Transverse colon (tissue), 4 donors: ENCODE results near the gene PGM2. TPM values are rescaled to one million over a fixed set of nuclear protein-coding genes. Genes with fewer than 3 reads are reported as not detected.
A peak's percentile ranks its signal among the peaks of the same experiment; 100 is the strongest.

Experiments used
- DNase-seq: peaks from one replicate; pipeline ENCODE4 v3.0.0-alpha.2; 2019
- H3K27ac ChIP-seq, 4 donors: fragments of 200-600 bp; sonication (generic); 2 replicates each; pipeline ENCODE4 v1.5.1; 2016 to 2018; ENCODE audit warnings: inconsistent platforms in 4 of 4
- H3K27me3 ChIP-seq: fragments of 200-600 bp; sonication (generic); 2 replicates; pipeline ENCODE4 v1.5.1; 2017; ENCODE audit warnings: inconsistent platforms
- H3K36me3 ChIP-seq, 4 donors: fragments of 200-600 bp; sonication (generic); 2 replicates each; pipeline ENCODE4 v1.5.1; 2017 to 2019; ENCODE audit warnings: inconsistent platforms in 4 of 4
- H3K4me1 ChIP-seq, 4 donors: fragments of 200-600 bp; sonication (generic); 2 replicates each; pipeline ENCODE4 v1.5.1; 2017 to 2020; ENCODE audit warnings: inconsistent platforms in 4 of 4
- H3K4me3 ChIP-seq, 4 donors: fragments of 200-600 bp; sonication (generic); 1 replicate in 1 of 4; 2 replicates in 3 of 4; pipeline versions ENCODE4 v1.5.1 to v1.6.1; 2017 to 2019; ENCODE audit warnings: inconsistent platforms in 4 of 4
- H3K9me3 ChIP-seq, 2 donors: fragments of 200-600 bp; sonication (generic); 2 replicates each; pipeline ENCODE4 v1.5.1; 2017 to 2019; ENCODE audit warnings: inconsistent platforms in 2 of 2
- EP300 ChIP-seq: sonication (generic); formaldehyde crosslinking; IDR thresholded peaks from one replicate; pipeline ENCODE4 v1.6.1; 2017; ENCODE audit warnings: antibody characterized with exemption, low read depth
- POLR2A ChIP-seq: fragments of 450-650 bp; IDR thresholded peaks from one replicate; pipeline ENCODE4 v1.6.1; 2016; ENCODE audit warnings: antibody characterized with exemption, mild to moderate bottlenecking, moderate library complexity
- POLR2AphosphoS5 ChIP-seq, 3 donors: sonication (generic); formaldehyde crosslinking; IDR thresholded peaks; one replicate each; pipeline ENCODE4 v1.6.1; 2016; ENCODE audit warnings: antibody characterized with exemption in 3 of 3
- WGBS, 2 donors: methylation state at CpG; one replicate each; pipeline ENCODE4 v1.1.5; 2018; ENCODE audit warnings: low coverage in 1 of 2; 5-methylcytosine and 5-hydroxymethylcytosine counted together
- in situ Hi-C, 4 donors: fragments of 200-750 bp; cut with MboI; loops; one replicate each; pipeline versions ENCODE4 v1.15.0 to v1.15.1; 2017; ENCODE audit warnings: low sequenced_read_pairs in 3 of 4, low pct_ligation_motif_present in 1 of 4, low pct_unique_long_range_greater_than_20kb in 1 of 4
- intact Hi-C: fragments of 100-400 bp; cut with DNase I; formaldehyde crosslinking; loops from one replicate; pipeline ENCODE4 v1.15.1; 2023; ENCODE audit warnings: low total_unique reads
- total RNA-seq, 4 donors: library from RNA; depleted of rRNA; stranded (reverse); fragments of >200 nt; gene quantifications; one replicate each; pipeline ENCODE4 v1.1.0, GENCODE V29; 2016
- TF ChIP-seq, protein P1 (sequence below), 5 experiments: fragments of 200-600 bp in 3 of 5; fragments of 450-650 bp in 2 of 5; sonication (generic) in 3 of 5; IDR thresholded peaks; 1 replicate in 2 of 5; 2 replicates in 3 of 5; pipeline ENCODE4 v1.5.1; 2016 to 2017; ENCODE audit warnings: antibody characterized with exemption in 5 of 5, inconsistent platforms in 3 of 5, mild to moderate bottlenecking in 2 of 5, moderate library complexity in 1 of 5

PGM2 gene
- total RNA-seq, 4 donors from 2014 or later: 5.8 to 21.0 (median 14.7) TPM

DNA sequence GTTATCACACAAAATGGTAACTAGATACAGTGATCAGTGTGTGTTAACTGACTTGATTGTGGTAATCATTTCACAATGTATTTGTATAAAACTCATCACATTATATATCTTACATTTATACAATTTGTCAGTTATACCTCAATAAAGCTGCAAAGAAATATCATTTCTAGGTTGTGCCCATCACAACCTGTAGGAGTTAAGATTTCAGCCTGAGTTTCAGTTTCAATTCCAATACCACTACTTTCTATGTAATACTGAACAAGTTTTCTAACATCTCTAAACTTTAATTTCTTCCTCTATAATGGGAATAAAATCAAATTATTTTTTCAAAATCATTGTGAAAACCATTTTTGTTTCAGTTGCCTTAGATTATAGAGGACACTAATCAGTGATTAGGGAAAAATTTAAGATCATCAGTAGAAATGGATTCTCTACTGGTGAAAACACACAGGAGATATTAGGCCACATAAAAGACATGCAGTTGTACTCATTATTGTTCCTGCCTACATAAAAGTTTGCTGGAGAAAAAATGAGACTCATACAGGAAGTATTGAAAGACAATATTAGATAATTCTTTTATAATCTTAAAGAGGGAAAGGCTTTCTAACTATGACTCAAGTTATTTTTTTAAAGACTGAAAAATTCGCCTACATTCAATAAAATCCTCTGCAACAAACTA is 46.0 kb downstream of the PGM2 start:
- 29 to 68% methylated on average over 1 of the region's 1 CpG for WGBS, 2 donors
- Histone ChIP-seq H3K27me3 (no peaks in the 10 kb centered on the region), H3K4me1 (peaks cover 12 to 49% (median 38%) of the 10 kb centered on the region in 4 donors), H3K9me3 (no peaks in the 10 kb centered on the region), H3K27ac (peak overlapping the region; percentile 15 to 80 (median 68)), H3K4me3 (no peak overlapping the region), H3K36me3 (no peaks in the 10 kb centered on the region)
- intact Hi-C loops: no loop called here
- in situ Hi-C loops: no loop called here
- no peak for TF ChIP-seq POLR2A
- TF ChIP-seq, protein P1, sequence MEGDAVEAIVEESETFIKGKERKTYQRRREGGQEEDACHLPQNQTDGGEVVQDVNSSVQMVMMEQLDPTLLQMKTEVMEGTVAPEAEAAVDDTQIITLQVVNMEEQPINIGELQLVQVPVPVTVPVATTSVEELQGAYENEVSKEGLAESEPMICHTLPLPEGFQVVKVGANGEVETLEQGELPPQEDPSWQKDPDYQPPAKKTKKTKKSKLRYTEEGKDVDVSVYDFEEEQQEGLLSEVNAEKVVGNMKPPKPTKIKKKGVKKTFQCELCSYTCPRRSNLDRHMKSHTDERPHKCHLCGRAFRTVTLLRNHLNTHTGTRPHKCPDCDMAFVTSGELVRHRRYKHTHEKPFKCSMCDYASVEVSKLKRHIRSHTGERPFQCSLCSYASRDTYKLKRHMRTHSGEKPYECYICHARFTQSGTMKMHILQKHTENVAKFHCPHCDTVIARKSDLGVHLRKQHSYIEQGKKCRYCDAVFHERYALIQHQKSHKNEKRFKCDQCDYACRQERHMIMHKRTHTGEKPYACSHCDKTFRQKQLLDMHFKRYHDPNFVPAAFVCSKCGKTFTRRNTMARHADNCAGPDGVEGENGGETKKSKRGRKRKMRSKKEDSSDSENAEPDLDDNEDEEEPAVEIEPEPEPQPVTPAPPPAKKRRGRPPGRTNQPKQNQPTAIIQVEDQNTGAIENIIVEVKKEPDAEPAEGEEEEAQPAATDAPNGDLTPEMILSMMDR (IDR thresholded peaks at IDR 0.05): no peak
- TF ChIP-seq POLR2AphosphoS5 (IDR thresholded peaks at IDR 0.05): no peak
- no peak for TF ChIP-seq EP300
- DNase-seq: no peak

DNA sequence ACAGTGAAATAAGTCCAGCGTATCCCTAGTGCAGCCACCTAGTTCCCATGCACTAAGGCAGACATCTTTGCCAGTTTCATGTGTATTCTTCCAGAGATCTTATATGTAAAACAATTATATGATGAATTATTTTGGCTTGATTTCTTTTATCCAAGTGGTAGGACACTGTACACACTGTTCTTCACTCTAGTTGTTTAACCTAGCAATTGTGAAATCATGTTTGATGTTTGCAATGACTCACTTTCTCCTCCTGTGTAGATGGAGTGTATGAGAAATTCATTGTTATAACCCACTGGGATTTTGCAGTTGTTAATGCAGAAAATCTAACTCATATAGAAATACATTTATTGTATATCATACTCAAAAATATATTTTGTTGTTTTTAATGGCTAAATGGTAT is 46.9 kb downstream of the PGM2 start:
- no peak for DNase-seq
- peaks cover 12 to 56% (median 40%) of the 10 kb centered on the region in 4 donors for H3K4me1 ChIP-seq
- H3K9me3 ChIP-seq: no peaks in the 10 kb centered on the region
- 45 to 60% methylated on average over 1 of the region's 1 CpG for WGBS, 2 donors
- peak overlapping the region; percentile 15 to 80 (median 70) for H3K27ac ChIP-seq
- no peaks in the 10 kb centered on the region for H3K27me3 ChIP-seq
- in situ Hi-C loops: no loop called here
- TF ChIP-seq EP300: peak; percentile 79
- TF ChIP-seq, protein P1 (IDR thresholded peaks at IDR 0.05): peak in 1 of 5 experiments; percentile 19
- TF ChIP-seq POLR2AphosphoS5 (IDR thresholded peaks at IDR 0.05): peak; percentile 81 to 89 (median 84)
- no peak for TF ChIP-seq POLR2A
- intact Hi-C loops: no loop called here
- H3K36me3 ChIP-seq: no peaks in the 10 kb centered on the region
- no peak overlapping the region for H3K4me3 ChIP-seq

DNA sequence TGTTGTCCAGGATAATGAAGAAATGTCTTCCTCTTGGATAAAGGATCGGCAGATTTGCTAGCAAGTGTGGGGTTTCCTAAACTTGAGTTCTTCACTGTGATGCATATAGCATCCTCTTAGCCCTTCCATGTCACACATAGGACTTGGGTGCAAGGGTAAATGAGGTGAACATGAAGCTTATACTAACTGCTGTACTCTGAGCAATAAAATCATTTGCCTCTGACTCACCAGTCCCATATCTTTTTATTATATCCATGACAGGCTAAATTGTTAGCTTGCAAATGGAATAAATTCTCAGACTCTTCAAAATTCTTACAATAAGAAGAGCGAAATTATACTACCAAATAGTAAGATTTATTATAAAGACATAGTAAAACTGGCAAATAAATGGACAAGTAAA is 49.7 kb downstream of the PGM2 start:
- Histone ChIP-seq H3K27me3 (no peaks in the 10 kb centered on the region), H3K4me3 (no peak overlapping the region), H3K9me3 (no peaks in the 10 kb centered on the region), H3K4me1 (peaks cover 17 to 69% (median 47%) of the 10 kb centered on the region in 4 donors), H3K27ac (peak overlapping the region; percentile 68 to 80 (median 70)), H3K36me3 (no peaks in the 10 kb centered on the region)
- 34 to 52% methylated on average over 2 of the region's 2 CpGs for WGBS, 2 donors
- in situ Hi-C loops (loop anchor here in 2 of 4 donors (25.0 kb wide), 2 partner anchors 136 to 161 kb away; no protein-coding TSS in a partner anchor), intact Hi-C loops (no loop called here)
- no peak for DNase-seq
- TF ChIP-seq POLR2A: no peak
- TF ChIP-seq POLR2AphosphoS5 (IDR thresholded peaks at IDR 0.05): peak in 2 of 3 donors; percentile 57 to 59

DNA sequence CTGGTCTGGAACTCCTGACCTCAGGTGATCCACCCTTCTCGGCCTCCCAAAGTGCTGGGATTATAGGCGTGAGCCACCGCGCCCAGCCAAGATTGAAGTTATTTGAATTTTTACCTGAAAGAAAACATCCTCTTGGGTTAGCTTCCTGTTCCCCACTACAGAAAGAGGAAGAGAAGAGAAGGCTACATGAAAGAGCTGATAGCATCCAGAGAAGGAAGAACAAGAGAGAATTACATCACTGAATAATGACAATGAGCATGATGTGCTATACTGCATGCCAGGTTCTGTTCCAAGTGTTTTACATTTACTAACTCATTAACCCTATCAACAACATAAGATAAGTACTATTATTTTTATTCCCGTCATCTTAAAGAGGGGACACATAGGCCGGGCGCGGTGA is 52.9 kb downstream of the PGM2 start:
- WGBS, 2 donors: 53 to 69% methylated on average over 3 to 8 of the region's 8 CpGs

More for the DNA sequence above, 52.9 kb downstream of the PGM2 start:
- Histone ChIP-seq H3K27ac (peak overlapping the region in 3 of 4 donors; percentile 35 to 80 (median 73)), H3K4me3 (no peak overlapping the region), H3K36me3 (no peaks in the 10 kb centered on the region), H3K9me3 (no peaks in the 10 kb centered on the region), H3K4me1 (peaks cover 8 to 50% (median 32%) of the 10 kb centered on the region in 4 donors), H3K27me3 (no peaks in the 10 kb centered on the region)
- in situ Hi-C loops: loop anchor here in 2 of 4 donors (25.0 kb wide), 2 partner anchors 133 to 158 kb away; no protein-coding TSS in a partner anchor
- TF ChIP-seq, protein P1 (IDR thresholded peaks at IDR 0.05): no peak
- TF ChIP-seq POLR2A (no peak), EP300 (no peak), POLR2AphosphoS5 (IDR thresholded peaks at IDR 0.05) (no peak)
- intact Hi-C loops: no loop called here
- DNase-seq: no peak
